ENCODE measurements around the gene TCF7L1. TPM values are rescaled to one million over a fixed set of nuclear protein-coding genes. Genes with fewer than 3 reads are reported as not detected.

Gene TCF7L1
- total RNA-seq, 1 donor from 2014 or later: 30.8 TPM

- H3K9me3 ChIP-seq (ENCODE audit: insufficient read depth, low read depth, low read length): no peaks in the 10 kb centered on the region
Observed at GRCh38 chr2:85221067-85221691, 88.0 kb downstream of the TCF7L1 start.

GRCh38 chr2:85222792-85223191 lies 89.6 kb downstream of the TCF7L1 start:
- TF ChIP-seq EZH2 (IDR thresholded peaks at IDR 0.05; ENCODE audit: insufficient read depth, low read length) (no peak), CTCF (IDR thresholded peaks at IDR 0.05; ENCODE audit: insufficient read depth, low read depth, low read length) (no peak)
- peaks cover 6% of the 10 kb centered on the region for H3K4me1 Mint-ChIP-seq (ENCODE audit: low read depth, unreplicated experiment)
- peaks cover 24% of the 10 kb centered on the region for H4K20me1 ChIP-seq (ENCODE audit: insufficient read depth, low read length)
- H3K27ac Mint-ChIP-seq (ENCODE audit: unreplicated experiment): no peak overlapping the region
- H3K27me3 ChIP-seq (ENCODE audit: insufficient read depth, low read length): no peaks in the 10 kb centered on the region
- peaks cover 3% of the 10 kb centered on the region for H3K36me3 Mint-ChIP-seq (ENCODE audit: low read depth, unreplicated experiment)
- H2AFZ ChIP-seq (ENCODE audit: low read depth, low read length): no peak overlapping the region
- FAIRE-seq (no peak), DNase-seq (ENCODE audit: low read depth) (no peak)
- no peak overlapping the region for H3K27ac ChIP-seq (ENCODE audit: low read depth, low read length)
- no peak overlapping the region for H3K4me3 ChIP-seq (ENCODE audit: insufficient read depth, low read depth, low read length)
- H3K27me3 Mint-ChIP-seq (ENCODE audit: low read depth, unreplicated experiment): no peaks in the 10 kb centered on the region
- H3K9me3 Mint-ChIP-seq (ENCODE audit: unreplicated experiment): no peaks in the 10 kb centered on the region
- H3K4me1 ChIP-seq (ENCODE audit: insufficient read depth, low read length): no peaks in the 10 kb centered on the region
- no peaks in the 10 kb centered on the region for H3K36me3 ChIP-seq (ENCODE audit: insufficient read depth, low read length)
- H3K4me2 ChIP-seq (ENCODE audit: low read length): no peak overlapping the region
- H3K9me3 ChIP-seq (ENCODE audit: insufficient read depth, low read depth, low read length): no peaks in the 10 kb centered on the region
- no peak overlapping the region for H3K9ac ChIP-seq (ENCODE audit: low read length)
- no peak overlapping the region for H3K4me3 Mint-ChIP-seq (ENCODE audit: unreplicated experiment)
- no peaks in the 10 kb centered on the region for H3K79me2 ChIP-seq (ENCODE audit: insufficient read depth, low read length)

More at GRCh38 chr2:85221067-85221691, 88.0 kb downstream of the TCF7L1 start:
- Histone ChIP-seq H3K36me3 (ENCODE audit: insufficient read depth, low read length) (no peaks in the 10 kb centered on the region), H2AFZ (ENCODE audit: low read depth, low read length) (no peak overlapping the region), H3K79me2 (ENCODE audit: insufficient read depth, low read length) (no peaks in the 10 kb centered on the region), H4K20me1 (ENCODE audit: insufficient read depth, low read length) (peaks cover 29% of the 10 kb centered on the region), H3K27ac (ENCODE audit: low read depth, low read length) (no peak overlapping the region), H3K4me3 (ENCODE audit: insufficient read depth, low read depth, low read length) (no peak overlapping the region), H3K4me1 (ENCODE audit: insufficient read depth, low read length) (peaks cover 7% of the 10 kb centered on the region), H3K4me2 (ENCODE audit: low read length) (no peak overlapping the region), H3K27me3 (ENCODE audit: insufficient read depth, low read length) (no peaks in the 10 kb centered on the region), H3K9ac (ENCODE audit: low read length) (no peak overlapping the region)
- peaks cover 5% of the 10 kb centered on the region for H3K4me1 Mint-ChIP-seq (ENCODE audit: low read depth, unreplicated experiment)
- FAIRE-seq (no peak), DNase-seq (ENCODE audit: low read depth) (no peak)
- no peak overlapping the region for H3K4me3 Mint-ChIP-seq (ENCODE audit: unreplicated experiment)
- H3K27me3 Mint-ChIP-seq (ENCODE audit: low read depth, unreplicated experiment): no peaks in the 10 kb centered on the region
- no peak overlapping the region for H3K27ac Mint-ChIP-seq (ENCODE audit: unreplicated experiment)
- peaks cover 3% of the 10 kb centered on the region for H3K36me3 Mint-ChIP-seq (ENCODE audit: low read depth, unreplicated experiment)
- TF ChIP-seq EZH2 (IDR thresholded peaks at IDR 0.05; ENCODE audit: insufficient read depth, low read length) (no peak), CTCF (IDR thresholded peaks at IDR 0.05; ENCODE audit: insufficient read depth, low read depth, low read length) (no peak)
- no peaks in the 10 kb centered on the region for H3K9me3 Mint-ChIP-seq (ENCODE audit: unreplicated experiment)

GRCh38 chr2:85226783-85227182 lies 93.6 kb downstream of the TCF7L1 start:
- Mint-ChIP-seq H3K36me3 (ENCODE audit: low read depth, unreplicated experiment) (peaks cover 3% of the 10 kb centered on the region), H3K4me1 (ENCODE audit: low read depth, unreplicated experiment) (peaks cover 10% of the 10 kb centered on the region), H3K27ac (ENCODE audit: unreplicated experiment) (no peak overlapping the region), H3K27me3 (ENCODE audit: low read depth, unreplicated experiment) (no peaks in the 10 kb centered on the region), H3K4me3 (ENCODE audit: unreplicated experiment) (no peak overlapping the region), H3K9me3 (ENCODE audit: unreplicated experiment) (no peaks in the 10 kb centered on the region)
- Histone ChIP-seq H3K27me3 (ENCODE audit: insufficient read depth, low read length) (no peaks in the 10 kb centered on the region), H2AFZ (ENCODE audit: low read depth, low read length) (no peak overlapping the region), H3K9ac (ENCODE audit: low read length) (no peak overlapping the region), H3K4me1 (ENCODE audit: insufficient read depth, low read length) (no peaks in the 10 kb centered on the region), H3K79me2 (ENCODE audit: insufficient read depth, low read length) (no peaks in the 10 kb centered on the region), H3K36me3 (ENCODE audit: insufficient read depth, low read length) (no peaks in the 10 kb centered on the region), H4K20me1 (ENCODE audit: insufficient read depth, low read length) (peaks cover 31% of the 10 kb centered on the region), H3K4me3 (ENCODE audit: insufficient read depth, low read depth, low read length) (no peak overlapping the region), H3K27ac (ENCODE audit: low read depth, low read length) (no peak overlapping the region), H3K4me2 (ENCODE audit: low read length) (no peak overlapping the region), H3K9me3 (ENCODE audit: insufficient read depth, low read depth, low read length) (no peaks in the 10 kb centered on the region)
- TF ChIP-seq CTCF (IDR thresholded peaks at IDR 0.05; ENCODE audit: insufficient read depth, low read depth, low read length): no peak
- TF ChIP-seq EZH2 (IDR thresholded peaks at IDR 0.05; ENCODE audit: insufficient read depth, low read length): no peak
- DNase-seq (ENCODE audit: low read depth) (no peak), FAIRE-seq (no peak)

Data from astrocyte (in vitro differentiated cells and primary cell).